HEK293 (cell line): ENCODE measurements around the gene DEDD.
A peak's percentile ranks its signal among the peaks of the same experiment; 100 is the strongest.

ENCODE experiments used
- GLI4 ChIP-seq: fragments of 450-650 bp; formaldehyde crosslinking; IDR thresholded peaks from 2 replicates; pipeline ENCODE4 v1.5.1; 2016; ENCODE audit warnings: missing biosample characterization, missing genetic modification characterization
- GLIS1 ChIP-seq: fragments of 450-650 bp; formaldehyde crosslinking; IDR thresholded peaks from 2 replicates; pipeline ENCODE4 v1.5.1; 2016; ENCODE audit warnings: missing biosample characterization, missing genetic modification characterization
- YY1 ChIP-seq: fragments of 450-650 bp; formaldehyde crosslinking; IDR thresholded peaks from 2 replicates; pipeline ENCODE4 v1.5.1; 2018; ENCODE audit warnings: missing biosample characterization, missing genetic modification characterization
- ZNF274 ChIP-seq, 2 experiments: fragments of 200-500 bp in 1 of 2; fragments of 450-650 bp in 1 of 2; sonication (Bioruptor generic) in 1 of 2; formaldehyde crosslinking in 1 of 2; IDR thresholded peaks; 2 replicates each; pipeline versions ENCODE4 v1.5.1 to v1.6.1; 2014 to 2016; ENCODE audit warnings: borderline replicate concordance in 1 of 2, inconsistent platforms in 1 of 2, low read length in 1 of 2, missing biosample characterization in 1 of 2, missing genetic modification characterization in 1 of 2
- ZNF792 ChIP-seq: fragments of 450-650 bp; formaldehyde crosslinking; IDR thresholded peaks from 2 replicates; pipeline ENCODE4 v1.5.1; 2016; ENCODE audit warnings: missing biosample characterization, missing genetic modification characterization
- ZSCAN18 ChIP-seq: fragments of 450-650 bp; formaldehyde crosslinking; IDR thresholded peaks from 2 replicates; pipeline ENCODE4 v1.5.1; 2016; ENCODE audit warnings: missing biosample characterization, missing genetic modification characterization
- ZXDB ChIP-seq: fragments of 450-650 bp; formaldehyde crosslinking; IDR thresholded peaks from 2 replicates; pipeline ENCODE4 v1.5.1; 2016; ENCODE audit warnings: missing biosample characterization, missing genetic modification characterization
- TF ChIP-seq, protein P1 (sequence below): fragments of 450-650 bp; formaldehyde crosslinking; IDR thresholded peaks from 2 replicates; pipeline ENCODE4 v1.5.1; 2016; ENCODE audit warnings: missing biosample characterization, missing genetic modification characterization

GRCh38 chr1:161085165-161085564 lies 47.3 kb downstream of the DEDD start:
- TF ChIP-seq, protein P1, sequence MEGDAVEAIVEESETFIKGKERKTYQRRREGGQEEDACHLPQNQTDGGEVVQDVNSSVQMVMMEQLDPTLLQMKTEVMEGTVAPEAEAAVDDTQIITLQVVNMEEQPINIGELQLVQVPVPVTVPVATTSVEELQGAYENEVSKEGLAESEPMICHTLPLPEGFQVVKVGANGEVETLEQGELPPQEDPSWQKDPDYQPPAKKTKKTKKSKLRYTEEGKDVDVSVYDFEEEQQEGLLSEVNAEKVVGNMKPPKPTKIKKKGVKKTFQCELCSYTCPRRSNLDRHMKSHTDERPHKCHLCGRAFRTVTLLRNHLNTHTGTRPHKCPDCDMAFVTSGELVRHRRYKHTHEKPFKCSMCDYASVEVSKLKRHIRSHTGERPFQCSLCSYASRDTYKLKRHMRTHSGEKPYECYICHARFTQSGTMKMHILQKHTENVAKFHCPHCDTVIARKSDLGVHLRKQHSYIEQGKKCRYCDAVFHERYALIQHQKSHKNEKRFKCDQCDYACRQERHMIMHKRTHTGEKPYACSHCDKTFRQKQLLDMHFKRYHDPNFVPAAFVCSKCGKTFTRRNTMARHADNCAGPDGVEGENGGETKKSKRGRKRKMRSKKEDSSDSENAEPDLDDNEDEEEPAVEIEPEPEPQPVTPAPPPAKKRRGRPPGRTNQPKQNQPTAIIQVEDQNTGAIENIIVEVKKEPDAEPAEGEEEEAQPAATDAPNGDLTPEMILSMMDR (tag by site-specific recombination): no peak
- TF ChIP-seq GLIS1: peak; percentile 90
- no peak for TF ChIP-seq GLI4 (tag by site-specific recombination)
- no peak for TF ChIP-seq ZXDB (tag by site-specific recombination)
- no peak for TF ChIP-seq YY1
- TF ChIP-seq ZSCAN18 (tag by site-specific recombination): no peak
- no peak for TF ChIP-seq ZNF792 (tag by site-specific recombination)
- TF ChIP-seq ZNF274 (IDR thresholded peaks at IDR 0.05; ENCODE audit: low read length): no peak
- no peak for TF ChIP-seq ZNF274 (tag by site-specific recombination; IDR thresholded peaks at IDR 0.05; ENCODE audit: borderline replicate concordance)
